Left kidney (tissue), 2 donors: Measurements from ENCODE around the gene NPAS3. TPM values are rescaled to one million over a fixed set of nuclear protein-coding genes. Genes with fewer than 3 reads are reported as not detected.

ENCODE experiments used
- DNase-seq: peaks from one replicate; pipeline ENCODE4 v3.0.0-alpha.2; 2013
- polyA plus RNA-seq: library from polyadenylated mRNA; unstranded; fragments of 120-200 nt; gene quantifications from one replicate; pipeline ENCODE4 v1.2.1, GENCODE V29; 2013; ENCODE audit not compliant: insufficient read length

NPAS3 gene
- polyA plus RNA-seq, 1 donor, result 8.7 TPM

DNA sequence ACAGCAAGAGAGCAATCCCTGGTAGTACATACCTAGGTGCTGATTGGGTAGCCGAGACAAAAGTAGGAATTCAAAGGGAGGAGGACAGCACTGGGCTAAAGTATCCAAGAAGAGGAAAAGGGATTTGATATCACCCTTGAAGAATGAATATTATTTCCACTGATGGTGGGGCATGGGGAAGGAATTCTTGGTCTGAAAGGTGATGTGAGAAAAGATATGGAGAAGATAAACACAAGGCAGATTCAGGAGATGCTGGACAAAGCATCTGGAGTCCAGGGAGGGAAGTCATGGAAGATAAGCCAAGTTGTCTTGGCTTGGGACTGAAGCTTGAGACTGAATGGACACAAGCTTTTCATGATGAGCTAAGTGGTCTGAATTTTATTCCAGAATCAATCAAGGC lies 818.2 kb downstream of the NPAS3 start:
- DNase-seq, result no peak

DNA sequence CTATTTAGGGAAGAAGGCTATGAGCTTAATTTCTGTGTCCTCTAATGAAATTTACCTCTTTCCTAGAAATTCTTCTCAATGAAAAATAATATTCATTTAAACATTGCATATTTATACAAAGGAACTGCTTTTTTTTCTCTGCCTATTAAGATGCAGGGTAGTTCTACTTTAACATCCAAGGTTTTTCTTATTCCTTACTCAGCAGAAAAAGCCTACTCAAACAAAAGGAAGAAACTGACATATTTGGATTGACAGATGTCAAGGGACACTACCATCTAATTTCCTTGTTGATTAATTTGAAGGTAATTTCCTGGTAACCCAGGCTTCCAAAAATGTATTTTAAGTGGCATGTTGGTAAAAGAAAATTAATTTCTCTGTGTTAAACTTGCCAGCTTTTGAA lies 819.9 kb downstream of the NPAS3 start:
- DNase-seq, result no peak

DNA sequence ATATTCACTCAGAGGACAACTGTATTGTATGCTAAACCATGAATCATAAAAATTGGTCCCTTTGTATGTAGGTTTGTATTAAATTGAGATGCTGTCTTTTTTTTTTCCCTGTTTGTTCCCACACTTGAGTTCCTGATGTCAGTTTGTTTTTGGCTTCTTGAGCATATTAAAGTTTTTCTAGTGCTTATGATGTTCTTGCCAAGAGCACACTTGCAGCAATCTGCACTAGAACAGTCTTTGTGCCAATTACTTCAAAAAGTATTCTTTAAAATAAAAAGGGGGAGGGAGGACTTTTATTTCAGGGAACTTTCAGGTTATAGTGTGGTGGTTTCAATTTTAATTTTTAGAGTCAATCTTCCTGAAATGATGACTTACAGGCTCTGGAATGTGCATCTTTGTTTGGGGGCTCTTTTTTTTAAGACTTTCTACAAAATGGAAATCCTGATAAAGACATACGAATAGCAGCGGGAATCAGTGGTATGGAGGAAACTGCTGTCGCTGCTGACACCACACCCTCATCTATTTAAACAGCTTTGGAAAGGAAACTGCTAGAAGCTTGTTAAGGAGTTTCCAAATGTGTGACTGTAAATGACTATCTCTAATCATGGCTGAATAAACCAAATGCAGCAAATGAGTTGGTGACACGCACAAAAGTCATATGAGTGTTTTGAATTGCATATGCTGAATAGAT lies 823.6 kb downstream of the NPAS3 start:
- DNase-seq, result no peak

DNA sequence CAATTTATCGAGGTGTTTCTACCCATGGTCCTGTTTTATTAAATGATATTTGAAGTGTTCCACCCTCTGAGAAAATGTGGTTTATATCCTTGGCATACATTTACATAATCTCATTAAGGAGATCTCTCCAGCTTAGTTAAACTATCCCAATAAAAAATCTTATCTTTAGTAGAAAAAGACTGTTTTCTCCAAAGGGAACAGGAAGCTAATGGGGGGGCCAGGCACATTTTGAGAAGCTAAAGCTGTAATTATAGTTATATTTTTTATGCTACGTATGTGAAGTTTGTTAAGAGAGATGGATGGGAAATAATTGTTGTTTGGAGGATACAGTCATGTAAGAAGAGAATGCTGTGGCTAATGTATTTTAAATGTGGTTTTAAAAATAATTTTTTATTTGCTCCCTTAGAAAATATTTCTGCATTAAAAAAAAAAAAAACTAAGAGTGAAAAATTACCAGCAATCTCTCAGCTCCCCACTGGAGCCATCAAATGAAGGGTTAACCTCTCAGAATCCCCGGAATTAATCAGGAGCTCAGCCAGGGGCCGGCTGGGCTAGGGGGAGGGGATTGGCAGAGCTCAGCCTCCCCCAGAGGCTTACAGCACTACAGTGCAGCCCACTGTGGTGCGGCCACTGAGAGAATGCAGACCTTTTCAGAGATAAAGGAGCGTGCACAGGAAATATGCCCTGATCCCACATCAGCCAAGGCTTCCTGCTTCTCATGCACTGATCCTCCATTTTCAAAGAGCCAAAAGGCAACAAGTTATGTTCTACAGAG lies 826.4 kb downstream of the NPAS3 start:
- peak; percentile 35 for DNase-seq

DNA sequence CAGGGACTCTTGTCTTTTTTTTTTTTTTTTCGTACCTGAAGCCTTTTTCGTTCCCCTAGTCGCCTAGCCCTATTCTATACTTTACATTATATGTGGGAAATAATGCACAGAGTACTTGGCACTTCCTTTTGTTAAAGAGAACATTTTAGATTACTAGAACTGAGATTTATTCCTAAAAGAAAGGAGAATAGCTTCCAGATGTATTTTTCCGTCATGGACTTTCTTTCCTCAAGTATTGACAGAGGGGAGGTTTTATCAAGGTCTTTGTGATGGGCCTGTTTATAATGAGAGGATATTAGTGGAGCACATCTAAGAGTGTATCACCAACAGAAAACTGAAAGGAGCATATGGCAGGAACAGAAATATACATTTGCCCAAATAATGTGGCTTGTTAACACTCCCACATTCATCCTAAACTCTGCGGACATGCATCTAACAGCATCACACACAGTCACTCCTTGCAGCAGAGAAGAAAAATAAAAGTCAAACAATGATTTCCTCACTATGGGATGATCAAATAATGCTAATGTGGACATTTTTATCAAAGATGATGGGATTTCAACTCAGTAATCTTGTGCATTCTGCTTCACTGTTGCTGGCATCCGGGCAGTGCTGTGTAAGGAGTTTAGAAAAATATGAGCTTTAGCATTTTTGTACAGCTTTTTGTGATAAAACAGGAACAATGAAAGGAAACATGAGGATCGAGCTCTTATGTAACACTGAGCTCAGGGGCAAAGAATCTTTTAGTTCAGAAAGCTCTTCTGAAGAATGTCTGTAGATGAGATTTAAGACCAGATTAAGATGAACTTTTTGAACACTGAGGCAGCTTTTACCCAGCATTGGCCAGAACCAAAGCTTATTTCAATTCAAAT lies 829.1 kb downstream of the NPAS3 start:
- DNase-seq, result no peak

DNA sequence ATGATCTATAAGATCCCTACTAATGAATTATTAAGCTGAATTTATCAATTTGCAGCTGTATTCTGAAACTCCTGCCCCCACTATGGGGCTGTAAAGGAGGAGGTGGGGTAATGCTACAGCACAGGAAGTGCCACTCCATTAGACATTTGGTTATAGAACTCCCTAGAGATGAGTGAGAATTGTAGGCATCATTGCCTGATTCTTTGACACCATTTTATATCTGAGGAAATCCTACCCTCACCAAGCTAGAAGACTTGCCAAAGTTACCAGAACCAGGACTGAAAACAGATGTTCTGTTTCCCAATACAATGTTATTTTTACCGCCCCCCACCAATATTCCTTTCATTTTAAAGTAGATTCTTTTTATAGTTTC lies 829.8 kb downstream of the NPAS3 start:
- no peak for DNase-seq

DNA sequence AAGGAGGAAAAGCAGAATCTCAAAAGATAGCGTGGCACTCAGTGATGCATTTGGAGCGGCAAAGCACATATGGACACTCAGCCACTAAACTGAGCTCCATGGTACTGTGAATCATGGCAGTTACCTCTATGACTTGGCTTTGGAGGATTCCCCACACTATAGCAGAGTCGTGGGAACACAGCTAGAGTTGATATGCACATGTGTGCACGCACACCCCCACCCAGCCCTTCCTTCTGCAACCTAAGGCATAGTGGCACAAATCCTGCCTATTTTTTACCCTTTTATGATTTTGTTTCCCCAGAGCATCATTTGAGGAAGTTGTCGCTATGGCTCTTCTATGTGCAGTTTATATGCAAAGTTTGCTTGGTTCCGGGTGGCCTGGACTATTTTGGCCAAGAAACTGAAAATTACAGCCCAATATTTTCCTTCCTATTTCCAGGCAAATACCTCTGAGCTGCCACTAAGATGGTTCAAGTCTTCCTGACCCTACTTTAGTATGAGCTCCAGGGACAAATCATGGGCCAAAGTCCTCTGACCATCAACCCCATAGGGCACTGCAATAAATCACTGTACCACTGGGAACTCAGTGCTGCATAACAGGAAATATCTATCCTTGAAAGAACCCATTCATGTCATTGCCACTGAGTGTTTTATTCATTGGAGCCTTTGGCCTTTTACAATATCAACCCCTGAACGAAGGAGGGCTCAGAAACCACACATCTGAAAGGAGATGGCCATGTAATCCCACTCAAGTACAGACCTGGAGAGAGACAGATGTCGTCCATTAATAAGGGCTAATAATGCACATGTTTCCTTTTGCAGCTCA lies 834.7 kb downstream of the NPAS3 start:
- no peak for DNase-seq

DNA sequence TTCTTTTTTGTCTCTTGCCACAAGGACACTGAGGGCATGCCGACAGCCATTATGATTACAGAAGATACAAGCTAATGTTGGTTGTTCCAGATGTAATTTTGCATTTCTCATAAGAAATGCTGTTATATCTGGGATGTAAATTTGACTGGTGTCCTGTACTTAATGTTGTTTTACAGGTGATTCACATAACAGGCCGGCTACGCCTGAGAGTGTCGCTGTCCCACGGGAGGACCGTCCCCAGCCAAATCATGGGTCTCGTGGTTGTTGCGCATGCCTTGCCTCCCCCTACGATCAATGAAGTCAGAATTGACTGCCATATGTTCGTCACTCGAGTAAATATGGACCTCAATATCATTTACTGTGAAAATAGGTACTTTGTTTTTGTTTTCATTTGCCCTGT lies 835.5 kb downstream of the NPAS3 start:
- no peak for DNase-seq

DNA sequence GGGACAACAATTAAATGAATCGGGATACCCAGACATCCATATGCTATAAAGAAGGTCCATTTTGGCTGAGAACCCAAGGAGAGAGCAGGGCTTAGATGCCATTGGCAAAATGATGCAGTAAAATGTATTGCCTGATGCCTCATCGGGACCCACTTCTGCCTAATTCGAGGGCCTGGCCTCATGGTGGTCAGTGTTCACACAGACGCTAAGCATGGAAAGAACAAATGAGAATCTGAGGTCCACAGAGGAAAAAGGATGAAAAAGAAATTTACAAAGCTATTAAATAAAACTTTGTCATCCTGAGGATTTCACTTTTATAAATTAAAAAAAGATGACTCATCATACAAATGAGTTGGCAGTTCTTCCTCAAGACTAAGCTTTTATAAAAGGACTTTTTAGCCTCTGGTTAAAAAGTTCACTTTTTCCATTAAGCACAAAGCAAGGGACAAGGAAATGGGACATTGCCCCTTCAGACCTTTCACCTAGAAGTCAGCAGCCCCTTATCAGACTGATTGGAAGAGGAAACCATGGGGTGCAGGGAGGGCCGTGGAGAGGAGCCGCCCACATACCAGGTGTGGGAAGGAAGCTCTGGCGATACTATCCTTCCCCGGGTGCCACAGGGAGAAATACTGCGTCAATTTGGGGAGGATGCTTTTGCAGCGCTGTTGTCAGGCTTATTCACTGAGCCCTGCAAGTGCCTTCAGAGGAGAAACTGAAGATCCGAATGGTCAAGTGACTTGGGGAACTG lies 836.2 kb downstream of the NPAS3 start:
- DNase-seq, result no peak

DNA sequence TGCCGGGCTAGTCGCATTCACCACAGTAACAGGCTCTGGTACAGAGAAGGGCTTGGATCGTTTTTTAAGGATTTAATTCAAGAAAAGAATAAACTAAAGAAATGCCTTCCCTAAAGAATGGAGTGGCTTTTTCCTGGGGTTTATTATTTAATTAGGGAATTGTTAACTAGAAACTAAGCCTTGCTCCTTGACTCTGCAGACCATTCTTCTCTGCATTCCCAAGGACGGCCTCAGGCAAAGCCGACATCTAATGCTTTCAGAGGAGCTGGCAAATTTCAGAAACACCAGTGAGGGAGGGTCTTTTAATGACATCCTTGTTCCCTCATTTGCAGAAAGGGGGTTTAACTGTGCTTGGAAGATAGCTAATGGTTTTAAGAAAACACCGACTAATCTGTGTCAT lies 838.2 kb downstream of the NPAS3 start:
- no peak for DNase-seq

DNA sequence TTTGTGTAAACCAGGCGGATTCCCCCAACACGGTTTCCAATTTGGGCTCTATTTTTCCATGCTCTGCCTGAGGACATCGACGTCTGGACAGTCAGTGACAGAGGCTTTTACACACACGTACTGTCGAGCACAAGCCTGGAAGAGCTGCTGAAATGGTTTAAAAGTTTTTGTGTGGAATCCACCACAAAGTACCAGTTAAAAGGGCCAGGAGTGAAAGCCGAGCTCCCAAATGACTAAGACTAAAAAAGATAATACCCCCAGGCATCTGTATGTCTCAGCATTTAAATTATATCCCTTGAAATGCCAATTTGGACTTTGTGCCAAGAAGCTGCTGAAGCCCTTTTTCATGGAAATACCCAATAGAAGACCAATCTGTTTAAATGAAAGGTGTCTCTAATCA lies 839.0 kb downstream of the NPAS3 start:
- no peak for DNase-seq

DNA sequence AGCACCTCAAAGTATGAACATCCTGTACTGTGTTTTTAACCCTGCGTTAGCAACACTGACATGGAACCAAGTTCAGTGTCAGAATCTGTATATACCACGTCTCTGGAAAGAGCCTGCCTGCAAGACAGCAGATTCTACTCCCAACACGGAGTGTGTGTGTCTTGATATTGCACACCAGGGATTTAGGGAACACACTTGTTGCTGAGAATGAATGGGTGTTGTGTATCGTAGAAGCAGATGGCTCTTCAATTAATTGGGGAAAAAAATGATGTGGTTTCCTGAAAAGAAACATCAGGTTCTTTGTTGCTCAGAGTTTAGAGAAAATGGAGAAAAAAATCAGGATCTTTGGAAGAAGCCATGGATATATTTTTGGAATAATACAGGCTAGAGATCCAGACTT lies 841.4 kb downstream of the NPAS3 start:
- no peak for DNase-seq

DNA sequence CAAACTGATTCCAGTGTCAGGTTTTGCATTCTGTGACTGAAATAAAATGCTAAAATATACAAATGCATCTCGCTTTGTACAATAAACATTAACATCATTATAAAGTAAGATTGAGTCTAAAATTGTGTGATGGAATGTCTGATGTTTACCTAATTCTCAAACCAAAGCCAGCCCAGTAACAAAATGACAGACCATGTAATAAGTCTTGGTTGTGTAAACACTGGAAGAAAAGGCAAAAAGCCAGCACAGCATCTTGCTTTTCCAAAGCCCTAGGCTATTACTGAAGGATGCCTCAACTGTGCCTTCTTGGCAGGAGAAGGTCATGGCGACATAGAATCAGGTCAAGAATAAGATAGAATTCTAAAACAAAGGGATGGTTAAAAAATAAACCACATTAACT lies 842.6 kb downstream of the NPAS3 start:
- DNase-seq, result no peak

DNA sequence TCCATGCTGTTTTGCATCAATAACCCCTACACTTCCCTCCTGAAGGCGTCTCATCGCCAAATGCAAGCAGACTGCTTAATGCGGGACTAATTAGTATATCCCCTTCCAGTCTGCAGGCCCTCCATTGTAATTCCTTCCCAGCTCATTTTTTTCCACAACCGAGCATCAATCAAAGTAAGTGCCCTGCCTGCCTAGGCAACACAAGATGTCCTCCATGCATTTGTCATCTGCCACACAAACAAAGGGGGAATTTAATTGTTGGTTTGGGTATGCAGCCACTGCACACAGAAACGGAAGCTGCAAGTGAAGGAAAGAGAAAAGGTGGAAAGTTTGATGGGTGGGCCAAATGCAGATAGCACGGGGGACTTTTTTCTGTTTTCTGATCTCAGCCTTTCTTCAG lies 844.2 kb downstream of the NPAS3 start:
- peak; percentile 11 for DNase-seq

DNA sequence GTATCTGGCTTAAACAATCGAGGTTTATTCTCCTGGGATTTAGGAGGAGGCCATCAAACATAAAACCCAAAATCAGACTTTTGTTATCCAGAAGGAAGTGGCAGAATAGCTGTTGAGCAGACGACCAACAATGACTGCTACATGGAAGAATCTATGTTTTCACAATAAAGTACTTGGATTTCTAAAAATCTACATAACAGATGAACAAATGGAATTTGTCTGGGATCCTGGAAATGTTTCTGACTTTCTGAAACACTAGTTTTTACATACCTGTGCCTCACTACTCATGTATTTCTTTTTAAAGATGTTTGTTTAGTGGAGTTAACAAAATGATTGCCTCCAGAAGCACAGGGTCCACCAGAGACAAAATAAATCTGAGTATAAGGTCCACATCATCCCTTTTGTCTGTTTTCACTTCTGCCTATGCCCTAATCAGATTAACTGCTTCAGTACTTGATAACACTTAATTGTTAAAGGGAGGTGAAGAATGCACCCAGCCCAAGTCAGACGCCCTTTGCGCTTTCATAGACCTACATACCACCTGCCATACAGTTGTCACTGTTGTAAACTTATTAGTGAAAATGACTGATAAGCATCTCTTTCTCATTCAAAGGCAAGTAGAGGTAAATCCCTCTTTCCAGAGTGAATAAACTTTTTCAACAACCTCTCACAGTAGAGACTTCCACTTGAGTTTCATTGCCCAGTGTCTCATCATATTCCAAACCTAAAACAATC lies 847.6 kb downstream of the NPAS3 start:
- no peak for DNase-seq

DNA sequence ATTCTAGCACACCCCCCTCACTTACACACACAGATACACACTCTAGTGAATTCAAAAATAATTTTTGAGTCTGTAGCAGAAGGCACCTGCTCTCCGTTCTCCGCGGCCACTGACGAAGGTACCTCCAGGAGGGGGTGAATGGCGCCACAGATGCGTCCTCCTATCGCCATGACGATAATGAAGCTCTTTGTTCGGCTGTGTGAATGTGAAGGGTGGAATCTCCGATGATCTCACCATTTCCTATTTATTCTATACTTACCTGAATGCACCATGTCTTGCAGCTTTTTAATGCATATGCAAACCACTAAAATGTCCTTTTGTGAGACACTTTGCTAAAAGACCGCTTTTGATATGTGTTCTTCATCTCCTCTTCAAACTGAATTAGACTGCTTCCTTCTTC lies 849.5 kb downstream of the NPAS3 start:
- DNase-seq, result no peak

DNA sequence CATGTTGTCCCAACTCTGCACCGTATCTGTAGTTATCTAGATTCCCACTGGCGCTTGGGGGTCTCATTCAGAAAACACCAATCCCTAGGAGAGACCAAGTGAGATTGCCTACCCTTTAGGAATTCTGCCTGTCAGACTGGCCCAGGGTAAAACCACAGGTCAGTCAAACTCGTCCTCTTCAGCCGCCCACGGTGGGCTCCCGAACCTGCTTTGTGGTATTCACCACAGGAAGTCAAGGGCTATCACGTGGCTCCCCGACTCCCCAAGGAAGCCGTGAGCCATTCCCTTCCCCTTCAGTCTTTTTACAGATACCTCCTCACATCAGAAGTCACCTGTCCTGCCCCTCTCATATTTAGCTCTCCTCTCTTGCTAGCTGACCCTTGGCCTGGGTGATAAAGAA lies 852.3 kb downstream of the NPAS3 start:
- no peak for DNase-seq

DNA sequence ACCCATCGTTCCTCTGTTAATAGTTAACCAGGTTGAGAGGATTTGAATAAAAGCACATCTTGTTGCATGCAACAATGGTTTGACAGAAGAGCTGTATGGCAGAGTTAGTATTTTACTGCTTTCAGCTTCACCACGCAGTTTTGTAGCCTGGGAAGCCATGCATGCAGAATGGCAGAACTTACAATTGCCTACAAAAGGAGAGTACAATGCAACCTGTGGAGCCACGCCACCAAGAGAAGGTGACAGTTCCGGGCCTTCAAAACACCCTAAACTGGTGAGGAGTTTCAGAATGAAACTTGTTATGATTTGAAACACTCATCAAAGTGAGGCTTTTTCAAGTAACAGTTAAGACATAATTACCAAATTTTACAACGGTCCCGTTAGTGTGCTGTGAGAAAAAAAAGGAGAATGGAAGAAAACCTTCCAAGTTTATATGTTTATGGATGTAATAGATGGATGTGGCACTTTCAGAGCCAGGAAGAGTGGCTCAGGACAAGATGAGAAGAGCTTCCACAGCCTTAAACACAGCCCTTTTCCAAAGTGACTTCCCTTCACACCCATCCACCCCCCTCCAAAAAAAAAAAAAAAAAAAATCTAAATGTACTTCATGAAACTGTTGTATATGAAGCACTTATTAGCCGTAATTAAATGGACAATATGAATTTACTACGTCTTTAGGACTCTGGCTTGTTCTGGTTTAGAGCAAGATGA lies 853.5 kb downstream of the NPAS3 start:
- DNase-seq, result no peak

DNA sequence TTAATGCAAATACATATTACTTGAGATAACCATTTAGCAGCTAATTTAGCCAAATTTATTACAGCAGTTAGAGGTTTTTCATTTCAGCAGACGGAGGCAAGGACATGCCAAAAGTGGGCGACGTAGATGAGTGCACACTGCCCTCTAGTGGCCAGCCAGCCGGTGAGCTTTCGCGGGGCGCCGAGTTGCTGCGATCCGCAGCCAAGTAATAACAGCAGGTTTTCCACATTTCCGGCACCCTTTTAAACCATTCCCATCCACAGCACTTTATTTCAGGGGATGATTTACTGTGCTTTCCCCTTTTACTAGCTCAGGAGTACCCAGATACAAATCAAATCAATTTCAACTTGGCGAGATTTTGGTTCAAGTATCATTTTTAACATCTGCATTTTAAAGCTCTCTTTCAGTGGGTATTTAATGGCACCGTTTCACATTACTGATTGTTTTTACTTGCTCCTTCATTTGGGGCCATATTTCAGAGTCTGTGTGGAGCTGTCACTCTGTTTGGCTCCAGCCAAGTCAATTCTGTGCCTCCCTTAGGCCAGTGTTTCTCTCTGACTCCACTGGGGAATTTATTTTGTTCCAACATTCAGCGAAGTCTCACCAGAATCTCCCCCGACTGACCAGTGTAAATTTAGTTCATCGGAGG lies 854.2 kb downstream of the NPAS3 start:
- peak; percentile 87 for DNase-seq
